ENCODE results near the gene PARK7.

DNA sequence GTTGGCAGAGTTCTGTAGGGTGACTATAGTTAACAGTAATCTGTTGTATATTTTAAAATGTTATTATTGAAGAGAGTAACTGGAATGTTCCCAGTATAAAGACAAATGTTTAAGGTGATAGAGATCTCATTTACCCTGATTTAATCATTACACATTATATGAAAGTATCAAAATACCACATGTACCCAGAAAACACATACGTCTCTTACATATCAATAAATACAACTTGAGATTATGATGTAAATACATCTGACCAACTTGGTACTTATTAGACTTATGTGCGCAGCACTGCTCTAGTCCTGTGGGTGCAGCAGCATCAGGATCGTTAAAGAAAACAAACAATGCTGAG is 670 bp upstream of the PARK7 start:
- no peak for TF ChIP-seq CTCF (conservative IDR thresholded peaks at IDR 0.05; ENCODE audit: low read depth in 2 of 2)
- no peak for TF ChIP-seq EZH2 (IDR thresholded peaks at IDR 0.05; ENCODE audit: low read depth, unreplicated experiment)
- no peak for TF ChIP-seq EZH2phosphoT487 (IDR thresholded peaks at IDR 0.05; ENCODE audit: unreplicated experiment)
- TF ChIP-seq, protein P1, sequence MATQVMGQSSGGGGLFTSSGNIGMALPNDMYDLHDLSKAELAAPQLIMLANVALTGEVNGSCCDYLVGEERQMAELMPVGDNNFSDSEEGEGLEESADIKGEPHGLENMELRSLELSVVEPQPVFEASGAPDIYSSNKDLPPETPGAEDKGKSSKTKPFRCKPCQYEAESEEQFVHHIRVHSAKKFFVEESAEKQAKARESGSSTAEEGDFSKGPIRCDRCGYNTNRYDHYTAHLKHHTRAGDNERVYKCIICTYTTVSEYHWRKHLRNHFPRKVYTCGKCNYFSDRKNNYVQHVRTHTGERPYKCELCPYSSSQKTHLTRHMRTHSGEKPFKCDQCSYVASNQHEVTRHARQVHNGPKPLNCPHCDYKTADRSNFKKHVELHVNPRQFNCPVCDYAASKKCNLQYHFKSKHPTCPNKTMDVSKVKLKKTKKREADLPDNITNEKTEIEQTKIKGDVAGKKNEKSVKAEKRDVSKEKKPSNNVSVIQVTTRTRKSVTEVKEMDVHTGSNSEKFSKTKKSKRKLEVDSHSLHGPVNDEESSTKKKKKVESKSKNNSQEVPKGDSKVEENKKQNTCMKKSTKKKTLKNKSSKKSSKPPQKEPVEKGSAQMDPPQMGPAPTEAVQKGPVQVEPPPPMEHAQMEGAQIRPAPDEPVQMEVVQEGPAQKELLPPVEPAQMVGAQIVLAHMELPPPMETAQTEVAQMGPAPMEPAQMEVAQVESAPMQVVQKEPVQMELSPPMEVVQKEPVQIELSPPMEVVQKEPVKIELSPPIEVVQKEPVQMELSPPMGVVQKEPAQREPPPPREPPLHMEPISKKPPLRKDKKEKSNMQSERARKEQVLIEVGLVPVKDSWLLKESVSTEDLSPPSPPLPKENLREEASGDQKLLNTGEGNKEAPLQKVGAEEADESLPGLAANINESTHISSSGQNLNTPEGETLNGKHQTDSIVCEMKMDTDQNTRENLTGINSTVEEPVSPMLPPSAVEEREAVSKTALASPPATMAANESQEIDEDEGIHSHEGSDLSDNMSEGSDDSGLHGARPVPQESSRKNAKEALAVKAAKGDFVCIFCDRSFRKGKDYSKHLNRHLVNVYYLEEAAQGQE (IDR thresholded peaks at IDR 0.05; ENCODE audit: unreplicated experiment): no peak
- TF ChIP-seq POLR2AphosphoS5 (IDR thresholded peaks at IDR 0.05; ENCODE audit: low read depth): no peak
- TF ChIP-seq CREB1 (CRISPR knock-in tag; IDR thresholded peaks at IDR 0.05; ENCODE audit: low read depth): no peak

Measured in GM23338 (cell line).